B cell (primary cell): Measurements from ENCODE around the gene ST6GALNAC5.

Experiments
- CTCF ChIP-seq: fragments of 200-600 bp; IDR thresholded peaks from one replicate; pipeline ENCODE4 v1.8.0; 2022; ENCODE audit warnings: antibody characterized with exemption, mild to moderate bottlenecking
- EZH2 ChIP-seq: IDR thresholded peaks from 2 replicates; pipeline ENCODE4 v1.6.1; 2012; ENCODE audit warnings: borderline replicate concordance, low read depth, mild to moderate bottlenecking, moderate library complexity, low read length; ENCODE audit not compliant: insufficient read depth, poor library complexity, severe bottlenecking

GRCh38 chr1:76872944-76873343 lies 5.7 kb downstream of the ST6GALNAC5 start:
- TF ChIP-seq CTCF (no peak), EZH2 (no peak)
